GM12801 (cell line): ENCODE data around the gene CCDC192.

Source experiments
- CTCF ChIP-seq: IDR thresholded peaks from one replicate; pipeline ENCODE4 v1.5.1; 2011; ENCODE audit warnings: control low read depth; ENCODE audit not compliant: insufficient read length; ENCODE audit errors: extremely low read depth

Gene CCDC192

GRCh38 chr5:127705120-127705892, 2.1 kb downstream of the CCDC192 start:
- TF ChIP-seq CTCF = no peak

GRCh38 chr5:127706691-127707090, 3.5 kb downstream of the CCDC192 start:
- no peak for TF ChIP-seq CTCF

- TF ChIP-seq CTCF = no peak
These were observed 4.0 kb downstream of the CCDC192 start for GRCh38 chr5:127707209-127707608.

- no peak for TF ChIP-seq CTCF
These were observed 15.0 kb downstream of the CCDC192 start for GRCh38 chr5:127718181-127718580.

- TF ChIP-seq CTCF = no peak
These were observed 20.4 kb downstream of the CCDC192 start for GRCh38 chr5:127723571-127723970.

GRCh38 chr5:127725673-127726072, 22.5 kb downstream of the CCDC192 start:
- no peak for TF ChIP-seq CTCF

- TF ChIP-seq CTCF = no peak
These were observed 29.8 kb downstream of the CCDC192 start for GRCh38 chr5:127732963-127733362.
